HG03060 (cell line): ENCODE results near the gene KCNA5.

Experiments
- ATAC-seq: cut with Tn5 transposase; IDR thresholded peaks from one replicate; pipeline ENCODE4 v1.9.1; 2021; ENCODE audit warnings: low read depth, moderate number of reproducible peaks; ENCODE audit not compliant: unreplicated experiment

Gene KCNA5

DNA sequence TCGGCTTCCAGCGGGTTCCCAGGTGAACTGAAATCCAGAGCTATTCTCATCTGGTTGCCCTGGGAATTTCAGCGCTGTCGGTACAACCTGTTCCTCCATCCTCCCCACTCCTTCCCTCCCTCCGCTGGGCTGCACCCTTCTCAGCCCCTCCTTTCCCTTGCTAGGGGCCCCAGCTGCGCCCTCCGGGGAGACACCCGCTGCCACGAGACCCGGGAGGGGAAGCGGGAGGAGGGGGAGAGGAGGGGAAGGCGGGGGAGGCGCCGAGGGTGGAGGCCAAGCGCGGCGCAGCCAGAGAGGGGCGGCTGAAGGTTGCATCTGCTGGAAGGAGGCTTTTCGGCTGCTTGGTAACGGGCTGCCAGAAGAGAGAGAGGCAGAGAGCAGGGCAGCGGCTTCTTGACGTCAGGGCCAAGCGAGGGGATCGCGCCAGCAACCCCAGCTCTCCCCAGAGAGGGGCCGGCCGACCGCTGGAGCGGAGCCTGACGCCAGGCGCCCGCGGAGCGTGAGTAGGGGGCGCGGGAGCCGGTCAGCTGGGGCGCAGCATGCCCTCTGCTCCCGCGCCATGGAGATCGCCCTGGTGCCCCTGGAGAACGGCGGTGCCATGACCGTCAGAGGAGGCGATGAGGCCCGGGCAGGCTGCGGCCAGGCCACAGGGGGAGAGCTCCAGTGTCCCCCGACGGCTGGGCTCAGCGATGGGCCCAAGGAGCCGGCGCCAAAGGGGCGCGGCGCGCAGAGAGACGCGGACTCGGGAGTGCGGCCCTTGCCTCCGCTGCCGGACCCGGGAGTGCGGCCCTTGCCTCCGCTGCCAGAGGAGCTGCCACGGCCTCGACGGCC is at the start of gene KCNA5:
KCNA5 (plus strand) TSS at position 291 of the 831 bp plus-strand sequence; CDS start at position 560, 269 bp downstream.
- ATAC-seq, result no peak

DNA sequence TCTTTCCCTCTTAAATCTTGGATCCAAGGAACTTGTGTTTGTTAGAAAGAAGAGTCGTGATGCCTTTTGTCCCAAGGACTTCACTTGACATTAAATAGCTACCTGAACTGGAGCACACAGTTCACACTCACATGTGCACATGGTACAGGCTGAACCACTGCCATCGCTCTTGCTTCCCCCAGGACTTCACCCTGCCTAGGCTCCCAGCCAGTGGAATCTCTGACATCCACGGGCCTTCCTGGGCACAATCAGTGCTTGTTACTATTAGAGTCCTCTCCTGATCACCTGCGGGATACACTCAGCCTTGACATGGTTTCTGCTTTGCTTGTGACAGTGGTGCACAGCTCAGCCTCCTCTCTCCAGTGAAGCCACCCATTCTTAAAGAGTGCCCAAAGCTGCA is 49.1 kb upstream of the KCNA5 start:
- ATAC-seq, result no peak

DNA sequence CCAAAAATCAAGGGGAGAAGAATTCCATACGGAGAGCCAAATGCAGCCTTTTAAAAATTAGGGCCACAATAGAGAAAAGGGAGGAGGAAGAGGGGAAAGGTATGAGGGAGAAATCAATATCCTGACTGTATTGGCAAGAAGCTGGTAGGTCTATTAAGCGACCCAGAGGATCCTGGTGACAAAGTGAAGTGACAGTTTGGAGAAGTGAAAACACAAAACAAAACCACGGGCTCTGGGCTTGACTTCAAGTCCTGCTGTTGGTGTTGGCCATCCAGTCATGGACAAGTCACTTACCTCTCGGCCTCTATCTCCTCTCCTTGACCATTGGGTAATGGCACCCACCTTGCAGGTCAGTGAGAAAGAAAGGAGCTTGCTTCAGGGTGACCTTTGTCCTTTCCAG is 47.0 kb upstream of the KCNA5 start:
- no peak for ATAC-seq

DNA sequence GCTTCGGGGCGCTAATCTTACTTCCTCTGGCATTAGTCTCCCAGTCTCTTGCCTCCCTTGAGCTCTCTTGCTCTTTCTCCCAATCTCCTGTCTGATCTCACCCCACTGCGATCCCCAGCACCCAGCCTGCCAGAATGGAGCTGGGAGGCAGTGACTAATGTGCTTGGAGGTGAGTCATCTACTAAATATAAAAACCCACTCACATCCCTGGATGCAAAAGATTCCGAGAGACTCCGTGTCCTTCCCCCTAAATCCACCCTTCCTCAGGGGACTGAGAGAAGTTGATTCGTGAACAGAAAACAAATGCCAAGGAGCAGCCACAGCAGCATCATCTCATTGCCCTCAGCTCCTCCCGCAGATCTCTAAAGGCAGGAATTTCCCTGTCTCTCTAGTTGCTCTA is 45.7 kb upstream of the KCNA5 start:
- no peak for ATAC-seq

- no peak for ATAC-seq
Measured at GRCh38 chr12:5000204-5000603, 43.5 kb upstream of the KCNA5 start.

DNA sequence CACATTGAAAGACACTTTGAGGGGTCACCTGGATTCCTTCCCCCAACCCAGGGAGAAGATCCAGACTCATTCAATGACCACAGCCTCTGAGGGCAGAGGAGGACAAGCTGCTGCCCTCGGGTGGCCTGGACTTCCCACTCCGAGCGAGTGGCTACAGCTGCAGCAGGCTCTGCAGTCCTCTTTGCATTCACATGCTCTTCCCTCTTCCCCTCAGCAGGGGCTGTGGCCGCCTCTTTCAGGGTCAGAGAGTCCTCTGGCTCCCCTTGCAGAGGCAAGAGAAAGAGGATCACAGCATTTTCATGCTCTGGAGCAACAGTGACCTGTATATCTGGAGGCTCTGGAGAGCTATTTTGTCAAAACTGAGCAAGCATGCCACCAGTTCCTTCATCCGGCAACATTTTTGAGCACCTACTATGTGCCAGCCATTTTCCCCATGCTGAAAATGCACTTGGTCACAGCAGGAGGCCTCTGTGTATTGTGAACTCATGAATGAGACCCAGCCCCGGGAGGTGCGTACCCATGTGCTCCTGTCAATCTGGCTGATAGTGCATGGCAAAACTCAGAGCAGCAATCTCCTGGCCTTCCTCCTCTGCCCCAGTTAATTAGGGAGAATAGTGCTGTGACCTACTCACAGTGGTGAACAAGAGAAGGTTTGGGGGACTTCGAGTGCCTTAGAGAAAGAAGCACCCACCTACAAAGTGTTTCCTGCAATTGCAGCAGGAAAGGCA is 42.9 kb upstream of the KCNA5 start:
- ATAC-seq, result no peak

DNA sequence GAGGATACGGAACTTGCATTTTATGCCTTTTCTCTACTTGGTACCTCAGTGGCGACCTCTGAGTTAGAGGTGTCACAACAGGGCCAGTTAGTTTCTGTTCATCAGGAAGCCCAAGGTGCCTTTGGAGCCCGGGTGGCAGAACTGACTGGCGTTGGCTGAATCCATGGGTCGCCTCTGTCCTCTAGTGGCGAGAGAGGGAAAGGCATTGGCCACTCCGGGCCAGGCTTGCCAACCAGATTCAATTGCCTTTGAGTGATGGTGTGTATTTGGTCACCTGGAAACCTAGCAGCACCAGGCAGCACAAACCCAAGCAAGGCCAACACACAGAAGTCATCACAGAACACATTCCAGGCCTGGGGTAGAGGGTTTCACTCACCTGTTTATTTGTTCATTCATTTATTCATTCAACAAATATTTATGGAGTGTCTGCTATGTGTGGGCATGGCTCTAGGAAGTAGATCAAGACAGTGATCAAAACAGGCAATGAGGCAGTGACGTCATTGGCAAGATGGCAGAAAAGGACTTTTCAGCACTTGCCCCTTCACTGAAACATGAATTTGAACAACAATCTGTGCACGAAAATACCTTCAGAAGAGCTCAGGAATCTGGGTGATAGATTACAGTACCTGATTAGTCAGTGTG is 40.5 kb upstream of the KCNA5 start:
- ATAC-seq, result no peak

DNA sequence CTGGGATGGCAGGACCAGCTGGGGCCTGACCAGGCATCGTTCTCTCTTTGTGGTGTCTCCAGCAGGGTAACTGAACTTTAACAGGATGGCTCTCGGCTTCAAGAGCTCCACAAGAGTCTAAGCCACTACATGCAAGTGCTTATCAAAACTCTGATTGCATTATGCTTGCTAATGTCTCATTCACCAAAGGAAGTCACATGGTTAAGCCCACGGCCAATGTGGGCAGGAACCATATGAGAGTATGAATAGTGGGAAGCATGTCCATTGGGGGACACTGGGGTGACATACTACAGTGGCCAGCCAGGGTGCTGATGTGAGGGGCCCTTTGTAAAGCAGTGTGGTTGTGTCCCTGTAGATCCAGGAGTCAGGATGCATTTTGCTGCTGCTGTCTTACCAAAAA is 35.0 kb upstream of the KCNA5 start:
- no peak for ATAC-seq

DNA sequence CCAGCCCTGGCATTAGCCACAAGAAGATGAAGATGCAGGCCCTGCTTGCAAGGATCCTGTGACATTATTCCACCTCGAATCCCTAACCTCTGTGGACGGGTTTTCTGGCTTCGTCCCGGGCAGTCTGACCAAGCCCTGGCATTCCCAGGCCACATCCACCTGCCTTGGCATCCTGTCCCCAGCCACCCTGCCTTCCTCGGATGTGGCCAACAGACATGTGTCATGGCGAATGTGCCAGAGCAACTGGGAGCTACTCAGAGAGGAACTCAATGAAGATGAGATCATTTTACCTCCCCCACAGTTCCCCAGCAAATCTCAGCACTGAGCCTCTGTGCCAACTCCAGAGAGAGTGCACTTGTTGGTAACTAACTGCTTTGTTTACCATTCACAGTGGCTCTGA is 33.5 kb upstream of the KCNA5 start:
- ATAC-seq, result no peak

DNA sequence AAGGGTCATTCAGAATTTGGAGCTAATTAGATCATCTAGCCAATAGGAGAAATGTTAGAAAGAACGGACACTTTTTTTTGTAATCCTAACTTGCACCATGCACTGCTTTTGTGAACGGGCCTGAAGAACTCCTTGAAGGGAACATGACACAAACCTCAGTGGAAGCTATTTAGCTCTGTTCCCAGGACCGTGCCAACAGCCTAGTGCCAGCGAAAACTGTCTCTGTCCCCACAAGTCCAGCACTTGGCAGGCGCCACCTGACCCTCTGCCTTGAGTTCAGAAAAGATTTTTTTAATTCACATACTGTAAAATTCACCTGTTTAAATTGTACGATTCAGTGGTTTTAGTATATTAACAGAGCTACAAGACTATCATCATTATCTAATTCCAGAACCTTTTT is 31.3 kb upstream of the KCNA5 start:
- ATAC-seq, result no peak

- no peak for ATAC-seq
Measured at GRCh38 chr12:5013266-5013730, 30.4 kb upstream of the KCNA5 start.

GRCh38 chr12:5014269-5014668 is 29.4 kb upstream of the KCNA5 start:
- ATAC-seq, result no peak

DNA sequence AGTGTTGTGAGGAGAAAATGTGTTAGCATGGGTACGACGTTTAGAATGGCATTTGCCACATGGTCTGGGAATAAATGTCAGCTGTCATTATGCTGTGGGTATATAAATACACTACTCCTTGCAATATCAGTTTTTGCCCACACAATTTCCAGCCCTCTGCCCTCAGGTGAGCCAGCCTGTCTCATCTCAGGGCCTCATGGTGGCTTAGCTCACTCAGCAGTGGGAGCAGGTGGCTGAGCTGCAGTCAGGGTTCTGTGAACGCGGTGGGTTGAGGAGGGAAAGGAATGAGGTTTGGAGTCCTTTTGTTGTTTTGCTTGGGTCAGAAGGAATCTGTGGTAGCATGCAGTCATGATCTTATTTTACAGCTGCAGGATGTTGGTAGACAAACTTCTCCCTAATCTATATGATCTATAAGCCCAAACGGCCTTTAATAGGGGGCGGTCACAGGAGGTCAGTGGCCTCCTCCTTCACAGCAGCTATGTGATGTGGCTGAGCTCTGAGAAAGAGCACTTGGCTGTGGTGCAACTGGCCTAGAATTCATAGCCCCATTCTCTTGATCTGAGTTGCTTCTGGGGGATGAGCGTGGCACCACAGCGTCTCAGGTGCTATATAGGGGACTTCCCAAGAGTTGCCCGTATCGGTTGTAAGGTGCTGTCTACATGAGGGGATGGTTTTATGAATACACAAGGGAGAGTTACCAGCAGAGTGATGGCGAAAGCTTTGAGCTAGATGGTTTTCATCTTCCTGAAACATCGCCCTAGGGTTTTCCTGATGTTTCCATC is 27.8 kb upstream of the KCNA5 start:
- ATAC-seq, result no peak

DNA sequence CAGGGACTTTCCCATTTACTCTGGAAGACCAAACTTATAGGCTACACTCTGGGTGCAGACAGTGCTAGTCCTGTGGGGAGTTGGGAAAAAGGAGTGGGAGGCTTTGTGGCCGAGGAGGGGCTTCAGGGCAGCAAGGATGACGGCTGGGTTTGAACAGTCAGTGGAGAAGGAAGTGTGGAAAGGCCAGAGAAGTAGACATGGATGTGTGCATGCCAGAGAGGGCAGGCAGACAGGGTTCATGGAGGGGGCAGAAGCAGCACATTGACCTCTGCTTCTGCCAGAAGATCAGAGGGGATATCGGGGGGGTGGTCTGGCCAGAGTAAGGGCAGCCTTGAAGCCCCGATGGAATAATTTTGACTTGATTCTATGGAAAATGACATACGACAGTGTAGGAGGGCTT is 27.2 kb upstream of the KCNA5 start:
- ATAC-seq, result no peak

GRCh38 chr12:5017638-5018348 is 25.9 kb upstream of the KCNA5 start:
- no peak for ATAC-seq

DNA sequence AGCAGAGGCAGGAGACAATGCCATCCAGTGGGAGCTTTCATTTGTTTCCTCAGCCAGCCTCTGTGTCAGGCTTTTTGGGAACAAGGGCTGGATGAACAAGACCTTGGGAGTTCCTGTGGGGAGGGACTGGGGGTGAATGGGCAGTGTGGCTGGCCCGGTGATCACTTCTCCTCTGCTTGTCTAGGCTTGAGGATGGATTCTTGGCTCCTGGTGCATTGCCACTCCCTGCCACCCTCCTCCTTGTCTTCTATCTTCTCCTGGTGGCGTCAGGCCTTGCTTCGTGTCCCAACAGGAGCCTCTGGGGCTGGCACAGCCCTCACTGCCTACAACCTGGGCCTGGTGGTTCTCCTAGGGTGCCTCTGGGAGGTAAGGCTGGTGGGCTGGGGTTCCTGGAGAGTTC is 25.0 kb upstream of the KCNA5 start:
- no peak for ATAC-seq

DNA sequence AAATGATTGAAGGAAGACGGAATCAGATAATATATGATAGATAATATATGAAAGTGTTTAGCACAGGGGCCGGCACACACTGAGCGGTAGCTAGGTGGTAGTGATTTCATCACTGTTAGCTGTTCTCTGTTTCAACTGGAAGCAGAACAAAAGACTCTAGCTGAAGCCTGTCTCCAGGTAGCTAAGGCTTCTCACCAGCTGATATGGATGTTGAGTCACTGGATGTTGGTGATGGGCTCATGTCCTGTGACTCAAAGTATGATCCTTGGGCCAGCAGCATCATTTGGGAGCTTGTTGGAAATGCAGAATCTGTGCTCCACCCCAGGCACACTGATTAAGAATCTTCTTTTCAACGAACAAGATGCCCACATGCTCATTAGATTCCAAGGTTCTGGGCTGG is 21.7 kb upstream of the KCNA5 start:
- no peak for ATAC-seq

DNA sequence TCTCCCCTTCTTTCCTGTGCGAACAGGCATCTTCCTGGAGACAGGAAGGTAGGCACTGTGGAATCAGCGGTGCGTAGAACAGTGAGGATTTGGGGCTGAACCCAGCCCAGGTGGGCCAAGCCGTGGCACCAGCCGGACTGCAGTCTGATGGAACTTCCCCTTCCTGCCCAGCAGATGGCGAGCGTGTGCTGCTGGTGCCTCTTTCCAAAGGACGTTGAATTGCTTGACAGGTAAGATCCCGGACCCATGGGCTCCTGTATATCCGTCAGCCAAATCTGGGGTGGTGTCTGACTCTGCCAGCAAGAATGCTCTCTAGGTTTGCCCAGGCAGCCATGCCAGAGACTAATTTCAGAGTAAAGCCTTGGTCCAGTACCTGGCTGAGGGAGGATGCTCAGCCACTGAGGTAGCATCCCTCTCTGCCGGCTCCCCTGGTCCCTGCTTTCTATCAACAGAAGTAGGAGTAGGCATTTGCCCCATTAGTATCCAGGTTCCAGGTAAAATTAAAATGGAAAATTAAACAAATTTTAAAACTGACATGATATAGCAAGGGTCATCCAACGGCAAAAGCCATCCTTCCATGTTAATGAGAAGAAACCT is 21.1 kb upstream of the KCNA5 start:
- ATAC-seq, result no peak

DNA sequence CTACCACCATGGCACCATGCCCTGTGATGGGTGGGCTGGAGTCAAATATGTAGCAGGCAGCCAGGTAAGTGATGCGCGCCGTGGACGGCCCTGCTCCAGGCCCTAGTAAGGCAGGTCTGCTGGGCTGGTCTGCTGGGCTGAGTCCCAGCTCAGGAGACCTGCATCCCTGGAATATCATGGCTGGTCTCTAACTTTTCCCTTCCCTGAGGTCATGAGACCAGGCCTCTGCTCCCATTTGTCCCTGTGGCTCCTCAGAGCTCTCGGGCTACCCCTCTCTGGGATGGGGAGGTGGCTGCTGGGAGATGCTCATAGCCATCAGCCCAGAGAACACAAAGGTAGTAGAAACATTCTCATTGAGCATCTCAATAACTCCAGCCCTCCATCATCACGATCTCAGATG is 19.8 kb upstream of the KCNA5 start:
- no peak for ATAC-seq
